GM12878 (cell line): ENCODE data around the gene CFAP54. TPM values are rescaled to one million over a fixed set of nuclear protein-coding genes. Genes with fewer than 3 reads are reported as not detected.

Experiments used
- ATAC-seq: fragments of 200-7000 bp; cut with Tn5 transposase; 3 replicates; pipeline ENCODE4 v1.9.1; 2020; ENCODE audit warnings: mild to moderate bottlenecking, moderate library complexity
- BruUV-seq: library from RNA; stranded (reverse); fragments of 400-500 nt; replicated peaks from 2 replicates; lab custom pipeline; 2021; lab: Mats Ljungman, UMichigan
- CTCF ChIA-PET: fragments of 300-600 bp; sonication (Branson Sonifier 250); formaldehyde crosslinking; extraction: SDS; loops from one replicate; lab custom pipeline; 2021; ENCODE audit warnings: inconsistent platforms; lab: Yijun Ruan, JAX
- POLR2A ChIA-PET: fragments of 350-600 bp; formaldehyde crosslinking; extraction: SDS; loops from one replicate; lab custom pipeline; 2021; ENCODE audit warnings: inconsistent platforms; lab: Charles Lee
- RAD21 ChIA-PET: fragments of 300-600 bp; sonication (Branson Sonifier 250); formaldehyde crosslinking; loops from one replicate; lab custom pipeline; 2023; ENCODE audit warnings: antibody characterized with exemption; ENCODE audit not compliant: unreplicated experiment; lab: Charles Lee
- SMC1A ChIA-PET: fragments of 300-600 bp; sonication (Branson Sonifier 250); formaldehyde crosslinking; loops from one replicate; lab custom pipeline; 2023; ENCODE audit not compliant: unreplicated experiment, uncharacterized antibody; lab: Charles Lee
- DNase-seq: peaks from one replicate; pipeline ENCODE4 v3.0.0-alpha.2; 2011; ENCODE audit warnings: low read depth, low spot score
- FAIRE-seq: peaks from 3 replicates; lab custom pipeline; 2011; peaks lifted over from hg19 to GRCh38; lab: Jason Lieb, UNC
- H2AFZ ChIP-seq: 2 replicates; pipeline ENCODE4 v1.6.0; 2011; ENCODE audit warnings: low read depth, low read length, control low read depth; ENCODE audit not compliant: control insufficient read depth
- H3K27ac ChIP-seq: 2 replicates; pipeline ENCODE4 v1.5.1; 2011; ENCODE audit warnings: control low read depth; ENCODE audit not compliant: control insufficient read depth, insufficient read depth
- H3K27me3 ChIP-seq, 2 experiments: replicated peaks in 1 of 2; 2 replicates each; pipeline versions ENCODE4 v1.6.0 to v1.6.1; 2011; ENCODE audit warnings: low read length in 1 of 2; ENCODE audit not compliant: control insufficient read depth in 2 of 2, insufficient read depth in 2 of 2
- H3K36me3 ChIP-seq, 2 experiments: 2 replicates each; pipeline ENCODE4 v1.5.1; 2011; ENCODE audit warnings: low read length in 1 of 2; ENCODE audit not compliant: control insufficient read depth in 2 of 2, insufficient read depth in 2 of 2
- H3K4me1 ChIP-seq: 2 replicates; pipeline ENCODE4 v1.6.1; 2011; ENCODE audit warnings: mild to moderate bottlenecking, low read length, moderate library complexity, mixed read lengths; ENCODE audit not compliant: control insufficient read depth, insufficient read depth
- H3K4me2 ChIP-seq: 2 replicates; pipeline ENCODE4 v1.6.0; 2011; ENCODE audit warnings: control low read depth; ENCODE audit not compliant: control insufficient read depth, insufficient read depth
- H3K4me3 ChIP-seq: fragments of 200-600 bp; sonication (generic); 2 replicates; pipeline ENCODE4 v1.5.1; 2016
- H3K79me2 ChIP-seq: 2 replicates; pipeline ENCODE4 v1.6.0; 2011; ENCODE audit warnings: low read length; ENCODE audit not compliant: control insufficient read depth, insufficient read depth
- H3K9ac ChIP-seq: 2 replicates; pipeline ENCODE4 v1.8.0; 2011; ENCODE audit warnings: low read length, control low read depth, mixed read lengths; ENCODE audit not compliant: control insufficient read depth, insufficient read depth
- H3K9me3 ChIP-seq: replicated peaks from 3 replicates; pipeline ENCODE4 v1.5.1; 2011; ENCODE audit warnings: mild to moderate bottlenecking, low read length; ENCODE audit not compliant: control insufficient read depth, insufficient read depth
- H4K20me1 ChIP-seq: 2 replicates; pipeline ENCODE4 v1.6.0; 2011; ENCODE audit not compliant: control insufficient read depth, insufficient read depth
- JUND ChIP-seq: IDR thresholded peaks from 2 replicates; pipeline ENCODE4 v1.6.1; 2012; ENCODE audit warnings: low read depth, mild to moderate bottlenecking, low read length, improper control_type of control experiment, moderate library complexity
- MEF2B ChIP-seq: fragments of 450-650 bp; IDR thresholded peaks from 2 replicates; pipeline ENCODE4 v1.6.1; 2018; ENCODE audit warnings: mild to moderate bottlenecking, moderate library complexity; ENCODE audit not compliant: partially characterized antibody, poor library complexity, severe bottlenecking
- MXI1 ChIP-seq: fragments of 150-350 bp; IDR thresholded peaks from 2 replicates; pipeline ENCODE4 v1.6.1; 2011; ENCODE audit warnings: low read depth, mild to moderate bottlenecking, inconsistent platforms, low read length, improper control_type of control experiment
- NFIC ChIP-seq: IDR thresholded peaks from 2 replicates; pipeline ENCODE4 v1.6.1; 2012; ENCODE audit warnings: low read depth, mild to moderate bottlenecking, inconsistent platforms, low read length, moderate library complexity
- PRDM15 ChIP-seq: fragments of 450-650 bp; formaldehyde crosslinking; IDR thresholded peaks from 2 replicates; pipeline ENCODE4 v1.4.0; 2020; ENCODE audit warnings: mild to moderate bottlenecking, moderate library complexity
- RAD51 ChIP-seq: fragments of 450-650 bp; IDR thresholded peaks from 2 replicates; pipeline ENCODE4 v1.6.1; 2016; ENCODE audit warnings: moderate library complexity, mild to moderate bottlenecking, inconsistent platforms
- RELA ChIP-seq: fragments of 450-650 bp; IDR thresholded peaks from 2 replicates; pipeline ENCODE4 v1.8.0; 2014; ENCODE audit warnings: borderline replicate concordance; ENCODE audit not compliant: partially characterized antibody
- SPI1 ChIP-seq: IDR thresholded peaks from 2 replicates; pipeline ENCODE4 v1.6.1; 2011; ENCODE audit warnings: low read depth, mild to moderate bottlenecking, low read length, moderate library complexity, borderline replicate concordance; ENCODE audit not compliant: insufficient read depth
- STAT3 ChIP-seq: IDR thresholded peaks from 2 replicates; pipeline ENCODE4 v1.6.1; 2011; ENCODE audit warnings: low read depth, low read length, improper control_type of control experiment
- WRNIP1 ChIP-seq: IDR thresholded peaks from 2 replicates; pipeline ENCODE4 v1.6.1; 2011; ENCODE audit warnings: low read depth, low read length, improper control_type of control experiment, borderline replicate concordance
- YY1 ChIP-seq: IDR thresholded peaks from 2 replicates; pipeline ENCODE4 v1.6.1; 2011; ENCODE audit warnings: low read depth, mild to moderate bottlenecking, low read length
- ZZZ3 ChIP-seq: IDR thresholded peaks from 2 replicates; pipeline ENCODE4 v1.6.1; 2011; ENCODE audit warnings: low read depth; ENCODE audit not compliant: control insufficient read depth, insufficient read length
- in situ Hi-C: fragments of 300-500 bp; cut with MboI; formaldehyde crosslinking; loops from 9 replicates; pipeline ENCODE4 v1.14.3; 2018; ENCODE audit warnings: mixed read lengths
- intact Hi-C: fragments of 100-400 bp; cut with micrococcal nuclease; formaldehyde crosslinking; loops from one replicate; pipeline ENCODE4 v1.14.2; 2022; ENCODE audit not compliant: unreplicated experiment
- polyA plus RNA-seq, 11 experiments: library from polyadenylated mRNA; depleted of rRNA in 4 of 11; unstranded in 6 of 11; stranded (reverse) in 5 of 11; fragments of >200 nt; fragmentation: Nextera tagmentation in 4 of 11; fragmentation: Illumina TruSeq in 1 of 11; extraction: Ambion mirVana in 4 of 11; extraction: Trizol in 1 of 11; gene quantifications; 1 replicate in 1 of 11; 2 replicates in 10 of 11; pipeline versions ENCODE4 v1.2.1 to v1.2.3, GENCODE V29; 2011 to 2016; ENCODE audit warnings: inconsistent platforms in 2 of 11, missing spikeins in 2 of 11, low read depth in 1 of 11
- total RNA-seq, 4 experiments: library from RNA; depleted of rRNA in 3 of 4; stranded (reverse); fragments of >200 nt in 3 of 4; fragmentation: Illumina TruSeq in 1 of 4; extraction: Trizol in 1 of 4; gene quantifications; 2 replicates each; pipeline versions ENCODE4 v1.2.1 to v1.2.3, GENCODE V29; 2013 to 2021
- TF ChIP-seq, protein P1 (sequence below): fragments of 450-650 bp; IDR thresholded peaks from 2 replicates; pipeline ENCODE4 v1.6.1; 2018; ENCODE audit warnings: mild to moderate bottlenecking, low read depth, moderate library complexity; ENCODE audit not compliant: partially characterized antibody
- TF ChIP-seq, protein P2 (sequence below): fragments of 450-650 bp; formaldehyde crosslinking; IDR thresholded peaks from 2 replicates; pipeline ENCODE4 v1.5.0; 2022; ENCODE audit warnings: mild to moderate bottlenecking, missing genetic modification characterization

Gene CFAP54
- total and polyA plus RNA-seq, 10 of the 15 experiments (the other 5 are each of a cell fraction or from before 2014, with no cell fraction given) = 0.19 to 1.5 (median 0.56) TPM

GRCh38 chr12:96808587-96808986, 319.2 kb downstream of the CFAP54 start (continued):
- TF ChIP-seq, protein P1, sequence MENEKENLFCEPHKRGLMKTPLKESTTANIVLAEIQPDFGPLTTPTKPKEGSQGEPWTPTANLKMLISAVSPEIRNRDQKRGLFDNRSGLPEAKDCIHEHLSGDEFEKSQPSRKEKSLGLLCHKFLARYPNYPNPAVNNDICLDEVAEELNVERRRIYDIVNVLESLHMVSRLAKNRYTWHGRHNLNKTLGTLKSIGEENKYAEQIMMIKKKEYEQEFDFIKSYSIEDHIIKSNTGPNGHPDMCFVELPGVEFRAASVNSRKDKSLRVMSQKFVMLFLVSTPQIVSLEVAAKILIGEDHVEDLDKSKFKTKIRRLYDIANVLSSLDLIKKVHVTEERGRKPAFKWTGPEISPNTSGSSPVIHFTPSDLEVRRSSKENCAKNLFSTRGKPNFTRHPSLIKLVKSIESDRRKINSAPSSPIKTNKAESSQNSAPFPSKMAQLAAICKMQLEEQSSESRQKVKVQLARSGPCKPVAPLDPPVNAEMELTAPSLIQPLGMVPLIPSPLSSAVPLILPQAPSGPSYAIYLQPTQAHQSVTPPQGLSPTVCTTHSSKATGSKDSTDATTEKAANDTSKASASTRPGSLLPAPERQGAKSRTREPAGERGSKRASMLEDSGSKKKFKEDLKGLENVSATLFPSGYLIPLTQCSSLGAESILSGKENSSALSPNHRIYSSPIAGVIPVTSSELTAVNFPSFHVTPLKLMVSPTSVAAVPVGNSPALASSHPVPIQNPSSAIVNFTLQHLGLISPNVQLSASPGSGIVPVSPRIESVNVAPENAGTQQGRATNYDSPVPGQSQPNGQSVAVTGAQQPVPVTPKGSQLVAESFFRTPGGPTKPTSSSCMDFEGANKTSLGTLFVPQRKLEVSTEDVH = no peak

- intact Hi-C loops = no loop called here
- RAD21 ChIA-PET = no interaction called here
- TF ChIP-seq RELA (no peak), ZZZ3 (no peak), PRDM15 (CRISPR knock-in tag) (no peak), MEF2B (no peak), WRNIP1 (no peak), STAT3 (no peak), MXI1 (no peak), RAD51 (no peak), JUND (no peak), YY1 (no peak), NFIC (no peak), SPI1 (no peak)
- TF ChIP-seq, protein P2, sequence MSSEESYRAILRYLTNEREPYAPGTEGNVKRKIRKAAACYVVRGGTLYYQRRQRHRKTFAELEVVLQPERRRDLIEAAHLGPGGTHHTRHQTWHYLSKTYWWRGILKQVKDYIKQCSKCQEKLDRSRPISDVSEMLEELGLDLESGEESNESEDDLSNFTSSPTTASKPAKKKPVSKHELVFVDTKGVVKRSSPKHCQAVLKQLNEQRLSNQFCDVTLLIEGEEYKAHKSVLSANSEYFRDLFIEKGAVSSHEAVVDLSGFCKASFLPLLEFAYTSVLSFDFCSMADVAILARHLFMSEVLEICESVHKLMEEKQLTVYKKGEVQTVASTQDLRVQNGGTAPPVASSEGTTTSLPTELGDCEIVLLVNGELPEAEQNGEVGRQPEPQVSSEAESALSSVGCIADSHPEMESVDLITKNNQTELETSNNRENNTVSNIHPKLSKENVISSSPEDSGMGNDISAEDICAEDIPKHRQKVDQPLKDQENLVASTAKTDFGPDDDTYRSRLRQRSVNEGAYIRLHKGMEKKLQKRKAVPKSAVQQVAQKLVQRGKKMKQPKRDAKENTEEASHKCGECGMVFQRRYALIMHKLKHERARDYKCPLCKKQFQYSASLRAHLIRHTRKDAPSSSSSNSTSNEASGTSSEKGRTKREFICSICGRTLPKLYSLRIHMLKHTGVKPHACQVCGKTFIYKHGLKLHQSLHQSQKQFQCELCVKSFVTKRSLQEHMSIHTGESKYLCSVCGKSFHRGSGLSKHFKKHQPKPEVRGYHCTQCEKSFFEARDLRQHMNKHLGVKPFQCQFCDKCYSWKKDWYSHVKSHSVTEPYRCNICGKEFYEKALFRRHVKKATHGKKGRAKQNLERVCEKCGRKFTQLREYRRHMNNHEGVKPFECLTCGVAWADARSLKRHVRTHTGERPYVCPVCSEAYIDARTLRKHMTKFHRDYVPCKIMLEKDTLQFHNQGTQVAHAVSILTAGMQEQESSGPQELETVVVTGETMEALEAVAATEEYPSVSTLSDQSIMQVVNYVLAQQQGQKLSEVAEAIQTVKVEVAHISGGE (CRISPR knock-in tag) = no peak
Observed at GRCh38 chr12:96809522-96809921, 320.1 kb downstream of the CFAP54 start.

More at GRCh38 chr12:96809522-96809921, 320.1 kb downstream of the CFAP54 start:
- no peak overlapping the region for H3K9ac ChIP-seq
- DNase-seq = no peak
- CTCF ChIA-PET = no interaction called here
- SMC1A ChIA-PET = no interaction called here
- H3K27me3 ChIP-seq = no peaks in the 10 kb centered on the region
- H3K4me1 ChIP-seq = no peaks in the 10 kb centered on the region
- no peak overlapping the region for H3K4me3 ChIP-seq
- no peak for FAIRE-seq
- H3K4me2 ChIP-seq = no peak overlapping the region
- H3K36me3 ChIP-seq = no peaks in the 10 kb centered on the region
- no TSS peak for BruUV-seq
- ATAC-seq = no peak
- H3K79me2 ChIP-seq = no peaks in the 10 kb centered on the region
- H3K9me3 ChIP-seq = no peaks in the 10 kb centered on the region
- in situ Hi-C loops = no loop called here
- no peak overlapping the region for H2AFZ ChIP-seq
- POLR2A ChIA-PET = no interaction called here
- H4K20me1 ChIP-seq = no peaks in the 10 kb centered on the region
- no peak overlapping the region for H3K27ac ChIP-seq
